Activated CD8-positive, alpha-beta memory T cell treated with anti-CD3 and anti-CD28 coated beads, Interleukin-2, amount 50 U/mL, for 48 hours (primary cell): ENCODE data around the gene USP2.
"Not testable (repeated sequence)": the region's sequence is repeated elsewhere in the genome, so short reads cannot be mapped to it uniquely, and the experiment has no call there.

Source experiments
- DNase-seq: peaks from one replicate; pipeline ENCODE4 v3.0.0-alpha.2; 2020

USP2 gene

GRCh38 chr11:119412072-119412471 lies 30.6 kb upstream of the USP2 start:
- no peak for DNase-seq

GRCh38 chr11:119410501-119410900 lies 29.0 kb upstream of the USP2 start:
- DNase-seq, result no peak

- no peak for DNase-seq
These were observed 28.2 kb upstream of the USP2 start for GRCh38 chr11:119409731-119410130.

GRCh38 chr11:119406005-119406404 lies 24.5 kb upstream of the USP2 start:
- no peak for DNase-seq

GRCh38 chr11:119405448-119405847 lies 24.0 kb upstream of the USP2 start:
- DNase-seq, result not testable (repeated sequence)

- DNase-seq, result no peak
These were observed 23.4 kb upstream of the USP2 start for GRCh38 chr11:119404872-119405271.

- DNase-seq, result no peak
These were observed 21.5 kb upstream of the USP2 start for GRCh38 chr11:119403021-119403420.

- DNase-seq, result no peak
These were observed 21.0 kb upstream of the USP2 start for GRCh38 chr11:119402470-119402869.

GRCh38 chr11:119400860-119401259 lies 19.4 kb upstream of the USP2 start:
- DNase-seq, result no peak

- DNase-seq, result no peak
These were observed 16.2 kb upstream of the USP2 start for GRCh38 chr11:119397740-119398139.

- DNase-seq, result no peak
These were observed 15.3 kb upstream of the USP2 start for GRCh38 chr11:119396835-119397234.

GRCh38 chr11:119391275-119391674 lies 9.8 kb upstream of the USP2 start:
- DNase-seq, result no peak

- DNase-seq, result no peak
These were observed 8.2 kb upstream of the USP2 start for GRCh38 chr11:119389611-119390254.

- no peak for DNase-seq
These were observed 6.6 kb upstream of the USP2 start for GRCh38 chr11:119388103-119388502.

- no peak for DNase-seq
These were observed 2.8 kb upstream of the USP2 start for GRCh38 chr11:119384332-119384731.

GRCh38 chr11:119382513-119382912 lies 1.0 kb upstream of the USP2 start:
- not testable (repeated sequence) for DNase-seq

- no peak for DNase-seq
These were observed 611 bp upstream of the USP2 start for GRCh38 chr11:119382101-119382500.

GRCh38 chr11:119380827-119381180 lies 686 bp downstream of the USP2 start:
- DNase-seq, result no peak

- peak; percentile 47 for DNase-seq
These were observed 1.2 kb downstream of the USP2 start for GRCh38 chr11:119380160-119380826.

- DNase-seq, result no peak
These were observed 2.5 kb downstream of the USP2 start for GRCh38 chr11:119378851-119379465.

GRCh38 chr11:119377961-119378667 lies 3.4 kb downstream of the USP2 start:
- DNase-seq, result peak; percentile 44

- DNase-seq, result peak; percentile 49
These were observed 4.2 kb downstream of the USP2 start for GRCh38 chr11:119377112-119377901.
